ENCODE data around the gene SECISBP2.

The SECISBP2 gene

DNA sequence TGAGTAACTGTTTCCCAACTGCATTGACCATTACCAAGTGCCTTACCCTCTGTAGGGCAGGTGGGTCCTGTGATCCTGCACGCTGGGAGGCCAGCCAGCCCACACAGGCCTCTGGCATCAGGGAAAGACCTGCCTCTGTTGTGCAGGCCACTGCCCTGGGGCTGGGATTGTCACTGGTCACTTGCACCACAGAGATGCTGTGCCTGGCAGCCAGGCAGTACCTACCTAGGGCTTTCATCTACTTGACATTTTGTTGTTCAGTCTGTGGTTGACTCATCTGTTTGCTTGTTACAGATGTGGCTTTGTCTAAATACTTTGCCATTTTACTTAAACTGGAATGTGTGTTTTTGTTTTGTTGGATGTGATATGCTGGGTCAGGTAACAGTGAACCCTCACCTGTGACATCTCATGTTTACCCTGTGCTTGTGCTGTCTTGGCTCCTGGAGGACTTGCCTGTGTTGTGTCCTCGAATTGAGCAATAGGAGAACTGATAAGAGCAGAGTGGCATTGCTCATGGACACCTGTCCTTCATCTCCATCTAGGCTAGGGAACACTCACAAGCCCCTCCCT lies 32.8 kb downstream of the SECISBP2 start:
- TF ChIP-seq, protein P1, sequence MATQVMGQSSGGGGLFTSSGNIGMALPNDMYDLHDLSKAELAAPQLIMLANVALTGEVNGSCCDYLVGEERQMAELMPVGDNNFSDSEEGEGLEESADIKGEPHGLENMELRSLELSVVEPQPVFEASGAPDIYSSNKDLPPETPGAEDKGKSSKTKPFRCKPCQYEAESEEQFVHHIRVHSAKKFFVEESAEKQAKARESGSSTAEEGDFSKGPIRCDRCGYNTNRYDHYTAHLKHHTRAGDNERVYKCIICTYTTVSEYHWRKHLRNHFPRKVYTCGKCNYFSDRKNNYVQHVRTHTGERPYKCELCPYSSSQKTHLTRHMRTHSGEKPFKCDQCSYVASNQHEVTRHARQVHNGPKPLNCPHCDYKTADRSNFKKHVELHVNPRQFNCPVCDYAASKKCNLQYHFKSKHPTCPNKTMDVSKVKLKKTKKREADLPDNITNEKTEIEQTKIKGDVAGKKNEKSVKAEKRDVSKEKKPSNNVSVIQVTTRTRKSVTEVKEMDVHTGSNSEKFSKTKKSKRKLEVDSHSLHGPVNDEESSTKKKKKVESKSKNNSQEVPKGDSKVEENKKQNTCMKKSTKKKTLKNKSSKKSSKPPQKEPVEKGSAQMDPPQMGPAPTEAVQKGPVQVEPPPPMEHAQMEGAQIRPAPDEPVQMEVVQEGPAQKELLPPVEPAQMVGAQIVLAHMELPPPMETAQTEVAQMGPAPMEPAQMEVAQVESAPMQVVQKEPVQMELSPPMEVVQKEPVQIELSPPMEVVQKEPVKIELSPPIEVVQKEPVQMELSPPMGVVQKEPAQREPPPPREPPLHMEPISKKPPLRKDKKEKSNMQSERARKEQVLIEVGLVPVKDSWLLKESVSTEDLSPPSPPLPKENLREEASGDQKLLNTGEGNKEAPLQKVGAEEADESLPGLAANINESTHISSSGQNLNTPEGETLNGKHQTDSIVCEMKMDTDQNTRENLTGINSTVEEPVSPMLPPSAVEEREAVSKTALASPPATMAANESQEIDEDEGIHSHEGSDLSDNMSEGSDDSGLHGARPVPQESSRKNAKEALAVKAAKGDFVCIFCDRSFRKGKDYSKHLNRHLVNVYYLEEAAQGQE (IDR thresholded peaks at IDR 0.05; ENCODE audit: insufficient read depth in 1 of 2, low read depth in 2 of 2, low read length in 2 of 2), result no peak
- TF ChIP-seq FOXP2 (optimal IDR thresholded peaks at IDR 0.05; ENCODE audit: borderline replicate concordance, extremely low read depth, extremely low read length, insufficient read depth) (no peak), POLR2AphosphoS5 (IDR thresholded peaks at IDR 0.05; ENCODE audit: low read depth, low read length) (no peak), SIN3A (IDR thresholded peaks at IDR 0.05; ENCODE audit: borderline replicate concordance, insufficient read depth, low read length) (no peak), TAF1 (IDR thresholded peaks at IDR 0.05; ENCODE audit: borderline replicate concordance, insufficient read depth, low read length) (no peak)

DNA sequence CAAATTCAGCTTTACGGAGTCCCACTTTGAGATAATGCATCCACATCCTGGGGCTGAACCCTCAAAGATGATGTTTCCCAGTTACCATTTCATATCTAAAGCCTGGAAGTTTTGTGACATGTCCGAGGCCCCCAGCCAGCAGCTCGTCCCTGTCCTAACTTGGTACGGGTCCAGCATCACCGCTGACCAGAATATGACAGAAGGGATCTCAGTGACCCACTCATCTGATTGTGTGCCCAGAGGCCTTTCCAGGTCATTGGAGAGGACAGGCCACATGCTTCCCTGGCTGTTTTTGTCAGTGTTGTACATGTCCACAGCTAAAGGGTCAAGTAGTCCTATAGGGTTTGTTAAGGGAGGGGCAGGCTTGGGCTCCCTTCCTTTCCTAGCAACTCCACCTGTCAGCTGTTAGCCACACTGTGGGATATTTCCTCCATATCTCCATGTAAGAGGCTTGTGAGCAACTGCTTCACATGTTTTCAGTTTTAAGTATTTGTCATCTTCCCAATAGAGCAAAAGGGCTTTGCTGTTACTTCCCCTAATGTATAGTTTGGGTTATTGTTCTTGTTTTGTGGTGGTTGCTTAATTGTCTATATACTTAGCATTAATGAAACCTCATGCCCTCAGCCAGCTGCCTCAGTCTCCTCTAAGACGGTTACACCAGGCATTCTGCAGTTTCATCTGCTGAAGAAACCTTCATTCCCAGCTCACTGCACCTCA lies 33.4 kb downstream of the SECISBP2 start:
- TF ChIP-seq POLR2AphosphoS5 (IDR thresholded peaks at IDR 0.05; ENCODE audit: low read depth, low read length) (no peak), FOXP2 (optimal IDR thresholded peaks at IDR 0.05; ENCODE audit: borderline replicate concordance, extremely low read depth, extremely low read length, insufficient read depth) (no peak), TAF1 (IDR thresholded peaks at IDR 0.05; ENCODE audit: borderline replicate concordance, insufficient read depth, low read length) (no peak), SIN3A (IDR thresholded peaks at IDR 0.05; ENCODE audit: borderline replicate concordance, insufficient read depth, low read length) (no peak)
- TF ChIP-seq, protein P1 (IDR thresholded peaks at IDR 0.05; ENCODE audit: insufficient read depth in 1 of 2, low read depth in 2 of 2, low read length in 2 of 2), result no peak

DNA sequence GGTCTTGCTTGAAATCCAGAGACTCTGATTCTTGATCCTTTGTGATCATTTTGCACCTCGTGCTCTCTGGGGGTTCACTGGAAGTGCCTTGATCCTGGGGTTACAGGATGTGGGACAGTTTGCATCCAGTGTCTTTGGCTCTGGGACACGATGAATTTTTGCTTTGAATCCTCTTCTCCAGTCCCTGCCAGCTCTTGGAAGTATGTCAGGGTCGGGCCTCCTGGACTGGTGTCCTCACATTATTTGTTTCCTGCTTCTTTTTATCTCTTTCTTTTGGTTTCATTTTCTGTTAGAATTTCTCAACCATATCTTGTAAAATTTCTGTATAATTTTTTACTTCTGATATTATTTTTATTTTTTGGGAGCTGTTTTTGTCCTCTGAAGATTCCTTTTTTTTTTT lies 34.2 kb downstream of the SECISBP2 start:
- TF ChIP-seq TAF1 (IDR thresholded peaks at IDR 0.05; ENCODE audit: borderline replicate concordance, insufficient read depth, low read length) (no peak), POLR2AphosphoS5 (IDR thresholded peaks at IDR 0.05; ENCODE audit: low read depth, low read length) (no peak), FOXP2 (optimal IDR thresholded peaks at IDR 0.05; ENCODE audit: borderline replicate concordance, extremely low read depth, extremely low read length, insufficient read depth) (no peak), SIN3A (IDR thresholded peaks at IDR 0.05; ENCODE audit: borderline replicate concordance, insufficient read depth, low read length) (no peak)
- TF ChIP-seq, protein P1 (IDR thresholded peaks at IDR 0.05; ENCODE audit: insufficient read depth in 1 of 2, low read depth in 2 of 2, low read length in 2 of 2), result no peak

DNA sequence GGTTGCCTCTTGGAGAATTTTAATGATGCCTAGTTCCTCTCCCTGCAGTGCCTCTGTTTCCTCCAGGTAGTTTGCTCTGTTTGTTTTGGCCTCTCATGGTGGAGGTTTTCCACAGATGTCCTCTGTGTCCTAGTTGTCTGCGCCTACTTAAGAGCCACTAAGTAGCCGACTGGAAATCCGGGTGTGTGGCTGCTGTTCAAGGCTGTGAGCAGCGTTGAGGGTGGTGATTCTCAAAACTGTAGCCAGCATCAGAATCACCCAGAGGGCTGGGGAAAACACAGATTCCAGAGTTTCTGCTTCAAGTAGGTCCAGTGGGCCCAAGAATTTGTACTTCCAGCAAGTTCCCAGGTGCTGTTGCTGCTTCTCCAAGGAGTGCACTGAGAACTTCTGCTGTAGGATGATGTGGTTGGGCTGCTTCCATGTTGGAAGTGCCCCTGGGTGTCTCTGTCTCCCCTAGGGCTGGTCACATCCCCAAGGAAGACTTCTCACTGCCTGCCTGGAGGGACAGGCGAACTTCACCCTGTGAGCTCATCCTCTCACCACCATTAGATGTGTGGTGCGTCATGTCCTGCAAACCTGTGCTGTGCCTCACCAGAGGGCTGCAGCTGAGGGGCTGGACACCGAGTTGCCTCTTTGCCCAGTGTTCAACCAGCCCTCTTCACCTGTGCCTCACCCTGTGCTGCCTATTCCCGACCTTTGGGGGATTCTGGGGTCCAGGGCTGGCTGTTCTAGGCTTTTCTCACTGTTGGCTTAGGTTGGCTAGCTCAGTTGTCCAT lies 34.8 kb downstream of the SECISBP2 start:
- TF ChIP-seq POLR2AphosphoS5 (IDR thresholded peaks at IDR 0.05; ENCODE audit: low read depth, low read length) (no peak), TAF1 (IDR thresholded peaks at IDR 0.05; ENCODE audit: borderline replicate concordance, insufficient read depth, low read length) (no peak), FOXP2 (optimal IDR thresholded peaks at IDR 0.05; ENCODE audit: borderline replicate concordance, extremely low read depth, extremely low read length, insufficient read depth) (no peak), SIN3A (IDR thresholded peaks at IDR 0.05; ENCODE audit: borderline replicate concordance, insufficient read depth, low read length) (no peak)
- TF ChIP-seq, protein P1 (IDR thresholded peaks at IDR 0.05; ENCODE audit: insufficient read depth in 1 of 2, low read depth in 2 of 2, low read length in 2 of 2), result no peak
